NCI-H2107 (cell line): Measurements from ENCODE around the gene DNAH7.

ENCODE experiments used
- DNase-seq: peaks from one replicate; lab custom pipeline; 2025; lab: John Stamatoyannopoulos, UW

DNAH7 gene

GRCh38 chr2:195808189-195808588 is 260.4 kb downstream of the DNAH7 start:
- no peak for DNase-seq

GRCh38 chr2:195805283-195805976 is 263.2 kb downstream of the DNAH7 start:
- DNase-seq = no peak

DNA sequence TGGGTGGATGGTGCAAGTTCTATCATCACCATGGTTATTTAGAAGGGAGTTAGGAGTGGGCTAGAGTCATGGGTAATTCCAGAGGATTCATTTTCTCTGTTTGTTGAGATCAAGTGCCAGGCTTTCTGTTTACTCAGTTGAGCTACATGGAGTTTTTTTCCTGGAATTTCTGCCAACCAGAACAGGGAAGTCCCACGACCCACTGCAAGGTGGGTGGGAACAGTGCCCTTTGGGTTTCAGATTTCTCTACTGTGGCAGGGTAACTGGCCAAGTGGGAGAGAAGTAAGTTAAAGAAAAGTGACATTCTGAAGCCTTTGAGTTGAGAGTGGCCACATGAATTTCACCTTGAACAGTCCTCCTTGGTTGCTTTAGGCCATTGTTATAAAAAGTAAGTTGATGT is 272.8 kb downstream of the DNAH7 start:
- no peak for DNase-seq

DNA sequence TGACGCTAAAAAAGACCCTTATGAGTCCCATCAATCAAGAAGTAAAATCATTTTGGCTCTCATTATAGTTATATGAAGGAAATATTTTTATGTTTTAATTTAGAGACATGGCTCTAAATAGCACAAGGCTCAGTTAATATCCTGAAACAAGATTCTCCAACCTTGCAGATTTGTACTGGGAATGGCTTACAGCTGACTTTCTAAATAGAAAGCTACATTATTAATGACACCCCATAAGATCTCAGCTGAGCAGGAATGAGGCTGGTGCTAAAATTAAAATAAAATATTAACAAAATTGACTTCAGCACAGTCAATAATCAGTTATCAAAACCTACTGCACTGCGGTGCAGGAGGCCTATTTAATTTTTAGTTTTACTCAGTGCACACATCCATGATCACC is 274.8 kb downstream of the DNAH7 start:
- no peak for DNase-seq

DNA sequence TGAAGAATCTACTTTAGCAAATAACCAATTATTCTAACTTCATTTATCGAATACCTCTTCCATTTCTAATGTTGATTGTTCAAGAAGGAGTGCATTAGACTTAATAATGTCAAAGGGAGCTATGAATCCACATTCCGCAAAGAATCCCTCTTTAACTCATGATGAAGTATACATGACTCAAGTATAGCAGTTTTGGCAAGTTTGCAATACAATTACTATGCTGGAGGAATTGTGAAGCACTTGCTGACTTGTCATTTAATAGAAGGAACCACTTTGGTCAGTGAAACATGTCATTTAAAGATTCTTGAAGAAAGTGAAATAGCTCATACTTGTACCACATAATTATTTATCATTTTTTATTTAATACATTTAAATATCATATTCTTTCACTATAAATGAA is 286.5 kb downstream of the DNAH7 start:
- no peak for DNase-seq

DNA sequence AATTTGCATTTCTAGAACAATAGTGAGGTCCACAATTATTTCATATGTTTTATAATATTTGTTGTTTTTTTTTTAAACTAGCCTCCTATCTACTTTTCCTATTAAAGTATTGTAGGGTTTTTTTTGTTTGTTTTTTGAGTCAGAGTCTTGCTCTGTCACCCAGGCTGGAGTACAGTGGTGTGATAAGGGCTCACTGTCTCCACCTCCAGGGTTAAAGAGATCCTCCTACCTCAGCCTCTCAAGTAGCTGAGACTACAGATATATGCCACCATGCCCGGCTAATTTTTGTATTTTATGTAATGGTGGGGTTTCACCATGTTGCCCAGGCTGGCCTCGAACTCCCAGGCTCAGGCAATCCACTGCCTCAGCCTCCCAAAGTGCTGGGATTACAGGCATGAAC is 289.1 kb downstream of the DNAH7 start:
- no peak for DNase-seq

DNA sequence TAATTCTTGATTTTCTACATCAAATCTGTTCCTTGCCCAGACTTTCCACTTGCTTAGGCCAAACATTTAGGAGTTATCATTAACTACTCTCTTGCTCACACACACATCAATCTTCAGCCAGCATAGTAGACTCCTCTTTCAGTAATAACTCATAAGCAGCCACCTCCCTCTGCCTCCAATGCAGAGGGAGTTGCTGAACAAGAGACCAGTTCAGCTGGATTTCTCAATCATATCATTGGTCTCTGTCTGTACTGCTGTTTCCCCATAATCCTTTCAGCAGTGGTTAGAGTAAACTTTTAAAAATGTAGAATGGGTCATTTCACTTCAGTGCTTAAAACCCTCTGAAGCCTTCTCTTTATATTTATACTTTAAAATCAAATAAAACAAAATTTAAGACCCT is 298.7 kb downstream of the DNAH7 start:
- DNase-seq = no peak

- DNase-seq = no peak
Observed at GRCh38 chr2:195768431-195768830, 300.2 kb downstream of the DNAH7 start.

- DNase-seq = no peak
Observed at GRCh38 chr2:195766691-195767090, 301.9 kb downstream of the DNAH7 start.

- no peak for DNase-seq
Observed at GRCh38 chr2:195763866-195764265, 304.8 kb downstream of the DNAH7 start.

DNA sequence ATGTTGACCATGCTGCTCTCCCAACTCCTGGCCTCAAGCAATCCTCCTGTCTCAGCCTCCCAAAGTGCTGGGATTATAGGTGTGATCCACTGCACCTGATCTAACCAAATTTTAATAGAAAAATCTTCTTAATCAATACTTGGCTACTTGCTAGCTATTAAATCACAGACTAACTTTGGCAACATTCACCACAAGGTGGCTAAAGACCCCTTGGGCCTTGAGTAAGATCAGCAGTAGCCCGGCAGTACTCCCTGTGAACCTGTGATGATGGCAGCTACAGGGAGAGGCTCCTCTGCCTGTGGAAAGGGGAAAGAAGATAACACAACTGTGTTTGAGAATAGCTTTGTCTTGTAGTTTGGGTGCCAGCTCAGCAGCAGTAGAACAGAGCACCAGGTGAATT is 308.8 kb downstream of the DNAH7 start:
- no peak for DNase-seq

GRCh38 chr2:195758846-195759245 is 309.8 kb downstream of the DNAH7 start:
- DNase-seq = no peak

DNA sequence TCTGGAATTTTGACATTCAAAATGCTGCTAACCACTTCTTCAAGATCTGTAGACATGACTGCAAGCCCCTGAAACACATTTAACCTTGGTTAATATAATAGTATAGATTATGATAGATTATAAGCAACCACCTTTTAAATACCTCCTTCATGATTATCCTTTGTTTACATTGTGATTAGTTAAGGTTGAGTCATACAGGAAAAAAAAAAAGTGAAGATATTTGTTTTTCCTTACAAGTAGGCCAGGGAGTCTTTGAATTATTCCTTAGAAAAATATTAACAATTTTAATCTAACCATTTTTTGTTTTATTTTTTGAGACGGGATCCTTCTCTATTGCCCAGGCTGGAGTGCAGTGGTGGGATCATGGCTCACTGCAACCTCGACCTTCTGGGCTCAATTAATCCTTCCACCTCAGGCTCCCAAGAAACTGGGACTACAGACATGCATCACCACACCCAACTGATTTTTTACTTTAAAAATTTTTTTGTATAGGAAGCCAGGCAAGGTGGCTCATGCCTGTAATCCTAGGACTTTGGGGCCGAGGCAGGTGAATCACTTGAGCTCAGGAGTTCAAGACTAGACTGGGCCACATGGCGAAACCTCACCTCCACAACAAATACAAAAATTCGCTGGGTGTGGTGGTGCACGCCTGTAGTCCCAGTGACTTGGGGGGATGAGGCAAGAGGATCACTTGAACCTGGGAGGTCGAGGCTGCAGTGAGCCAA is 312.3 kb downstream of the DNAH7 start:
- no peak for DNase-seq

DNA sequence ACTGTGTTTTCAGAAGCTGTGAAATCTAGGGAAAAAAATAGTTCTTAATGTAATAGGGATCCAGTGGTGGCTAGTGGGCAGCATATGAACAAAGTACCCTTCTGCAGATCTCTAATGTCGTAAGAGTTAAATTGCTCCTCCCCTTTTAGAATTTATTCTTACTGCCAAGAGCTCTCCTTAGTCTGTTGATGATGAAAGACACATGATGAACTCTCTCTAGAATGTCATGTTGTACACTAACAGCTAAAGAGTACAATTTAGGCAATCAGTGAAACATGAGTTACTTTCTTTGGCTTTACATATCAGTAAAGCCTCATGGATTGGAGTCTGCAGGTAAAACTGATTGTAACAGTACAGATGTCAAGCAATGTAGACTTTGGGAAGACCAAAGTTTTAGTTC is 327.4 kb downstream of the DNAH7 start:
- no peak for DNase-seq

GRCh38 chr2:195737511-195738325 is 330.9 kb downstream of the DNAH7 start:
- DNase-seq = no peak

DNA sequence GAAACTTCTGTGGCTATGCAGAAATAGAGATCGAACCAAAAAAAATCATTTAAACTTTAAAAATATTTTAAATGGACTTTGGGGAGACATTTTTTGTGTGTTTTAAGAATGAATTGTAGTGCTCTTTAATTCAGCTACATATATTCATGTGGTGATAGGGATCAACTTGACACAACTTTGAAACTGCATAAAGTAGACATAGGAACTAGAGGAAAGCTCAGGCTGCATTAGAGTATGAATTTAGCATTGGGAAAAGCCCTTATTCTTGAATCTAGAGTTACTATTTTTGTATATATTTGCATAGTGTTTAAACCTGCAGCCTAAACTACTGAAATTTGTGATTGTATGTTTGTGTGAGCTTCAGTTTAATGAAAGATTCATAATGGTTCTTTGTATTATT is 333.3 kb downstream of the DNAH7 start:
- DNase-seq = no peak

DNA sequence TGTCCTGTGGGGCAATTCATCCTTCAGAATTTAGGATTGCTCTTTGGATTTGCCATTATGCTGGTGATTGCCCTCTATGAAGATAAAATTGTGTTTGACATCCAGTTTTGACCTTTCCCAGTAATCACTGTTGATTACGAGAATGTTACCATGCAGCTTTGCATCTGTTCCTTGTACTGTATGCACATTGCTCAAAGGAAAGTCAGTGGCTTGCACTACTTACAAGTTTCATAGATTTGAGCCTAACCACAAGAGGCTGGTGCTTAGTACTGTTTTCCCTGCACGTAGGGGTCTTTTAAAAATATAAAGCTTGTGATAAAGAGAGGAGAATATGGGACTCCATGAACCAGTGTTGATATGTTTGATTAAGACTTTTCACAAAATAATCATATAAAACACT is 333.7 kb downstream of the DNAH7 start:
- DNase-seq = no peak

DNA sequence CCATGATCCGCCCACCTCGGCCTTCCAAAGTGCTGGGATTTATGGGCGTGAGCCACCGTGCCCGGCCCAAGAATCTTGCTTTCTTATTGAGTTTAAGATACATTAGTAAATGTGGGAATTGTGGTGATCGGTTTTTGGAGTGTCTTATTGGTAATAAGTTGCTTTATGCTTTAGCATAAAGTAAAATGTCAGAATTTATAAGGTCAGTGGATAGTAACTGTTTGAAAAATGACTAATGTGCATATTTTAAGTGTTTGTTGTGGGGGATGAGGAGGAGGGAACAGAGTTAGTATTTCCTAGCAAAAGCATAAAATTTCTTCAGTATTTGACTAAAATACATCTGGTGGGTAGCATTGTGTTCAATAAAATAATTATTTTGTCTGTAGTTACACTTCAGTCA is 334.2 kb downstream of the DNAH7 start:
- DNase-seq = no peak

- DNase-seq = no peak
Observed at GRCh38 chr2:195733831-195734230, 334.8 kb downstream of the DNAH7 start.

- no peak for DNase-seq
Observed at GRCh38 chr2:195732574-195732973, 336.1 kb downstream of the DNAH7 start.

DNA sequence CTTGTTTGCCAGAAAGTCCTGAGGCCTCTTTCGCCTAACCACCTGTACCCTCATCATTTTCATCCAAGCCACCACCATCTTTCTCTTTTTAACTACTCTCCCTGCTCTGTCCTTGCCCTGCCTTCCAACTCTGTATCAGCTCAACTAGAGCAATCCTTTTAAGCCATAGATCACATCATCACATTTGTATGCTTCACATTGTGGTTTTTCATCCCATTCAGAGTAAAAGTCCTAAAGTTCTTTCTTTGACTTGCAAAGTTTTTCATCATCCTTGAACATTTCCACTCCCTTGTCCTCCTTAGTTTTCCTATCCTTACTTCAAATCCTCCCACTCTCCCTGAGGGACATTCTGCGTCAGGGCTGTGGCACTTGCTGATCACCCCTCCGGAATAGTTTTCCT is 337.7 kb downstream of the DNAH7 start:
- no peak for DNase-seq

- no peak for DNase-seq
Observed at GRCh38 chr2:195727106-195727505, 341.5 kb downstream of the DNAH7 start.

DNA sequence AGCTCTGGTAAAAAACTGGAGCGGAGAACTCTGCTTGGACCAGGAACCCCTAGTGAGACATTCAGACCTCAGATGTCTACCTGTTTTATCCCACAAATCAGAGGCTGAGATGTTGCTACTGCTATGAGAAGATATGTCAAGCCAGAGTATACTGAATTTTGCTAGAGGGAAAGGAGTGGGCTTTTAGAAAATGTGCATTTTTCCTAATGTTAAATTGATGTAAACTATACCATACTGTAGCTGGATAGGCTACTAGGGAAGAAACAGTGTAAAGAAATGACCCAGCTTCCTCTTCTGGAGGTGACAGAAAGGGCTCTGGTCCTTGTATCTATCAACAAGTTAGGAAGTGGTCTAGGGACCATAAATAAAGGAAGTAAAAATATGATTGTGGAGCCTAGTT is 346.6 kb downstream of the DNAH7 start:
- no peak for DNase-seq
